Parathyroid adenoma (tissue), 2 donors: Measurements from ENCODE around the gene DUS2.

ENCODE experiments used
- H2AFZ ChIP-seq: fragments of 300-600 bp; sonication (generic); one replicate; pipeline ENCODE4 v1.7.0; 2017; ENCODE audit warnings: antibody characterized with exemption, mild to moderate bottlenecking
- H3K27ac ChIP-seq: fragments of 300-600 bp; sonication (generic); one replicate; pipeline ENCODE4 v1.7.0; 2017
- H3K27me3 ChIP-seq: fragments of 300-600 bp; sonication (generic); one replicate; pipeline ENCODE4 v1.7.0; 2017; ENCODE audit warnings: low read length; ENCODE audit not compliant: control insufficient read depth, insufficient read depth
- H3K36me3 ChIP-seq: fragments of 300-600 bp; sonication (generic); one replicate; pipeline ENCODE4 v1.7.0; 2017; ENCODE audit warnings: low read length; ENCODE audit not compliant: control insufficient read depth, insufficient read depth
- H3K4me1 ChIP-seq: fragments of 300-600 bp; sonication (generic); one replicate; pipeline ENCODE4 v1.7.0; 2017; ENCODE audit warnings: control low read depth
- H3K4me2 ChIP-seq: fragments of 300-600 bp; sonication (generic); one replicate; pipeline ENCODE4 v1.7.0; 2017; ENCODE audit warnings: low read length
- H3K4me3 ChIP-seq: fragments of 300-600 bp; sonication (generic); one replicate; pipeline ENCODE4 v1.7.0; 2017; ENCODE audit warnings: low read depth, low read length
- H3K79me2 ChIP-seq: fragments of 300-600 bp; sonication (generic); one replicate; pipeline ENCODE4 v1.7.0; 2017; ENCODE audit warnings: control low read depth
- H3K9ac ChIP-seq: fragments of 300-600 bp; sonication (generic); one replicate; pipeline ENCODE4 v1.7.0; 2017; ENCODE audit warnings: mild to moderate bottlenecking
- H3K9me3 ChIP-seq: fragments of 300-600 bp; sonication (generic); one replicate; pipeline ENCODE4 v1.7.0; 2017; ENCODE audit warnings: low read length; ENCODE audit not compliant: control insufficient read depth
- CTCF ChIP-seq: fragments of 300-600 bp; sonication (generic); IDR thresholded peaks from one replicate; pipeline ENCODE4 v1.7.0; 2017; ENCODE audit warnings: antibody characterized with exemption, mild to moderate bottlenecking
- donor health status: primary hyperparathyroidism.

The DUS2 gene

GRCh38 chr16:67987460-67988160 is 35.5 kb upstream of the DUS2 start:
- Histone ChIP-seq H3K27ac (peak overlapping the region; percentile 57), H3K27me3 (no peaks in the 10 kb centered on the region), H2AFZ (peak overlapping the region; percentile 33), H3K4me1 (no peaks in the 10 kb centered on the region), H3K4me2 (no peak overlapping the region), H3K4me3 (no peak overlapping the region), H3K36me3 (no peaks in the 10 kb centered on the region), H3K9ac (no peak overlapping the region), H3K79me2 (no peaks in the 10 kb centered on the region), H3K9me3 (no peaks in the 10 kb centered on the region)
- no peak for TF ChIP-seq CTCF

GRCh38 chr16:67988675-67989074 is 34.4 kb upstream of the DUS2 start:
- H3K27ac ChIP-seq = no peak overlapping the region
- H3K9ac ChIP-seq = no peak overlapping the region
- TF ChIP-seq CTCF = no peak
- H3K9me3 ChIP-seq = no peaks in the 10 kb centered on the region
- H3K4me2 ChIP-seq = no peak overlapping the region
- no peaks in the 10 kb centered on the region for H3K36me3 ChIP-seq
- no peaks in the 10 kb centered on the region for H3K4me1 ChIP-seq
- H3K79me2 ChIP-seq = no peaks in the 10 kb centered on the region
- H2AFZ ChIP-seq = no peak overlapping the region
- no peaks in the 10 kb centered on the region for H3K27me3 ChIP-seq
- no peak overlapping the region for H3K4me3 ChIP-seq

- H3K9me3 ChIP-seq = no peaks in the 10 kb centered on the region
- H3K36me3 ChIP-seq = no peaks in the 10 kb centered on the region
- no peak overlapping the region for H3K9ac ChIP-seq
- no peak overlapping the region for H2AFZ ChIP-seq
- TF ChIP-seq CTCF = no peak
- H3K79me2 ChIP-seq = no peaks in the 10 kb centered on the region
- no peaks in the 10 kb centered on the region for H3K4me1 ChIP-seq
- H3K4me2 ChIP-seq = no peak overlapping the region
- no peak overlapping the region for H3K27ac ChIP-seq
- H3K27me3 ChIP-seq = no peaks in the 10 kb centered on the region
- H3K4me3 ChIP-seq = no peak overlapping the region
Measured at GRCh38 chr16:67989322-67990017, 33.6 kb upstream of the DUS2 start.

- H3K4me3 ChIP-seq = no peak overlapping the region
- H3K27me3 ChIP-seq = no peaks in the 10 kb centered on the region
- TF ChIP-seq CTCF = no peak
- H3K36me3 ChIP-seq = no peaks in the 10 kb centered on the region
- no peaks in the 10 kb centered on the region for H3K79me2 ChIP-seq
- H3K4me1 ChIP-seq = no peaks in the 10 kb centered on the region
- no peak overlapping the region for H3K27ac ChIP-seq
- no peaks in the 10 kb centered on the region for H3K9me3 ChIP-seq
- no peak overlapping the region for H3K9ac ChIP-seq
- no peak overlapping the region for H2AFZ ChIP-seq
- no peak overlapping the region for H3K4me2 ChIP-seq
Measured at GRCh38 chr16:67990018-67990386, 33.1 kb upstream of the DUS2 start.
